GM23338 (cell line): ENCODE results near the gene ACSBG1.

ENCODE experiments used
- EZH2 ChIP-seq: fragments of 200-600 bp; sonication (generic); IDR thresholded peaks from one replicate; pipeline ENCODE4 v1.8.0; 2017; ENCODE audit warnings: antibody characterized with exemption, mild to moderate bottlenecking, low read depth; ENCODE audit not compliant: unreplicated experiment
- EZH2phosphoT487 ChIP-seq: fragments of 200-600 bp; sonication (generic); IDR thresholded peaks from one replicate; pipeline ENCODE4 v1.8.1; 2018; ENCODE audit warnings: antibody characterized with exemption; ENCODE audit not compliant: unreplicated experiment
- POLR2AphosphoS5 ChIP-seq: IDR thresholded peaks from 2 replicates; pipeline ENCODE4 v1.6.1; 2016; ENCODE audit warnings: antibody characterized with exemption, low read depth
- TF ChIP-seq, protein P1 (sequence below), 2 experiments: fragments of 200-600 bp in 1 of 2; sonication (generic) in 1 of 2; conservative IDR thresholded peaks; 2 replicates each; pipeline versions ENCODE4 v1.5.1 to v1.6.1; 2016 to 2017; ENCODE audit warnings: antibody characterized with exemption in 2 of 2, low read depth in 2 of 2, mild to moderate bottlenecking in 2 of 2, moderate library complexity in 1 of 2
- TF ChIP-seq, protein P2 (sequence below): IDR thresholded peaks from one replicate; pipeline ENCODE4 v1.6.1; 2018; ENCODE audit warnings: antibody characterized with exemption; ENCODE audit not compliant: unreplicated experiment

DNA sequence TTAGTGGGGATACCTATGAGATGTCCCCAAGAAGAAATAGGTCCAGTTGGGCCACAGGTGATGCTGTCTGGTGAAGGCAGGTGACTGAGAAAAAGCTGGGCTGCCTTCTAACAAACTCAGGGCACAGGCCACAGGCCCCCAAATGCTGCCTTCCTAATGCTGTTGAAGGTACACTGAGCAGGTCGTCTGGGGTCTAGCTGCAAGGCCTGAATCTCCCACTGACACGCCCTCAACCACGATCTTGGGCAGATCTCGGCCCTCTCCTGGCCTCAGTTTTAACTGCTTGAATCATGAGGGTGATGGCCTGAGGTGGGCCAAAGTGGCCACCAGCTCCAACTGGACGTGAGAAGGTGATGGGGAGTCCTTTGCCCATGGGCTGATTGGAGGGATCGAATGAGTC, 2.1 kb upstream of the ACSBG1 start:
- TF ChIP-seq, protein P1, sequence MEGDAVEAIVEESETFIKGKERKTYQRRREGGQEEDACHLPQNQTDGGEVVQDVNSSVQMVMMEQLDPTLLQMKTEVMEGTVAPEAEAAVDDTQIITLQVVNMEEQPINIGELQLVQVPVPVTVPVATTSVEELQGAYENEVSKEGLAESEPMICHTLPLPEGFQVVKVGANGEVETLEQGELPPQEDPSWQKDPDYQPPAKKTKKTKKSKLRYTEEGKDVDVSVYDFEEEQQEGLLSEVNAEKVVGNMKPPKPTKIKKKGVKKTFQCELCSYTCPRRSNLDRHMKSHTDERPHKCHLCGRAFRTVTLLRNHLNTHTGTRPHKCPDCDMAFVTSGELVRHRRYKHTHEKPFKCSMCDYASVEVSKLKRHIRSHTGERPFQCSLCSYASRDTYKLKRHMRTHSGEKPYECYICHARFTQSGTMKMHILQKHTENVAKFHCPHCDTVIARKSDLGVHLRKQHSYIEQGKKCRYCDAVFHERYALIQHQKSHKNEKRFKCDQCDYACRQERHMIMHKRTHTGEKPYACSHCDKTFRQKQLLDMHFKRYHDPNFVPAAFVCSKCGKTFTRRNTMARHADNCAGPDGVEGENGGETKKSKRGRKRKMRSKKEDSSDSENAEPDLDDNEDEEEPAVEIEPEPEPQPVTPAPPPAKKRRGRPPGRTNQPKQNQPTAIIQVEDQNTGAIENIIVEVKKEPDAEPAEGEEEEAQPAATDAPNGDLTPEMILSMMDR (conservative IDR thresholded peaks at IDR 0.05; ENCODE audit: low read depth in 2 of 2) = no peak
- TF ChIP-seq, protein P2, sequence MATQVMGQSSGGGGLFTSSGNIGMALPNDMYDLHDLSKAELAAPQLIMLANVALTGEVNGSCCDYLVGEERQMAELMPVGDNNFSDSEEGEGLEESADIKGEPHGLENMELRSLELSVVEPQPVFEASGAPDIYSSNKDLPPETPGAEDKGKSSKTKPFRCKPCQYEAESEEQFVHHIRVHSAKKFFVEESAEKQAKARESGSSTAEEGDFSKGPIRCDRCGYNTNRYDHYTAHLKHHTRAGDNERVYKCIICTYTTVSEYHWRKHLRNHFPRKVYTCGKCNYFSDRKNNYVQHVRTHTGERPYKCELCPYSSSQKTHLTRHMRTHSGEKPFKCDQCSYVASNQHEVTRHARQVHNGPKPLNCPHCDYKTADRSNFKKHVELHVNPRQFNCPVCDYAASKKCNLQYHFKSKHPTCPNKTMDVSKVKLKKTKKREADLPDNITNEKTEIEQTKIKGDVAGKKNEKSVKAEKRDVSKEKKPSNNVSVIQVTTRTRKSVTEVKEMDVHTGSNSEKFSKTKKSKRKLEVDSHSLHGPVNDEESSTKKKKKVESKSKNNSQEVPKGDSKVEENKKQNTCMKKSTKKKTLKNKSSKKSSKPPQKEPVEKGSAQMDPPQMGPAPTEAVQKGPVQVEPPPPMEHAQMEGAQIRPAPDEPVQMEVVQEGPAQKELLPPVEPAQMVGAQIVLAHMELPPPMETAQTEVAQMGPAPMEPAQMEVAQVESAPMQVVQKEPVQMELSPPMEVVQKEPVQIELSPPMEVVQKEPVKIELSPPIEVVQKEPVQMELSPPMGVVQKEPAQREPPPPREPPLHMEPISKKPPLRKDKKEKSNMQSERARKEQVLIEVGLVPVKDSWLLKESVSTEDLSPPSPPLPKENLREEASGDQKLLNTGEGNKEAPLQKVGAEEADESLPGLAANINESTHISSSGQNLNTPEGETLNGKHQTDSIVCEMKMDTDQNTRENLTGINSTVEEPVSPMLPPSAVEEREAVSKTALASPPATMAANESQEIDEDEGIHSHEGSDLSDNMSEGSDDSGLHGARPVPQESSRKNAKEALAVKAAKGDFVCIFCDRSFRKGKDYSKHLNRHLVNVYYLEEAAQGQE = no peak
- TF ChIP-seq EZH2phosphoT487 (no peak), EZH2 (no peak), POLR2AphosphoS5 (no peak)
